Breast epithelium (tissue), 3 donors: ENCODE results near the gene LDLRAD4.

Experiments used
- POLR2A ChIP-seq: fragments of 450-650 bp; IDR thresholded peaks from one replicate; pipeline ENCODE4 v1.6.1; 2016; ENCODE audit warnings: antibody characterized with exemption, mild to moderate bottlenecking, moderate library complexity
- POLR2AphosphoS5 ChIP-seq, 3 donors: sonication (generic); formaldehyde crosslinking; IDR thresholded peaks; one replicate each; pipeline ENCODE4 v1.6.1; 2017; ENCODE audit warnings: antibody characterized with exemption in 3 of 3
- TF ChIP-seq, protein P1 (sequence below), 3 donors: fragments of 450-650 bp; IDR thresholded peaks; one replicate each; pipeline ENCODE4 v1.5.1; 2016 to 2017; ENCODE audit warnings: antibody characterized with exemption in 3 of 3, mild to moderate bottlenecking in 3 of 3, moderate library complexity in 3 of 3

DNA sequence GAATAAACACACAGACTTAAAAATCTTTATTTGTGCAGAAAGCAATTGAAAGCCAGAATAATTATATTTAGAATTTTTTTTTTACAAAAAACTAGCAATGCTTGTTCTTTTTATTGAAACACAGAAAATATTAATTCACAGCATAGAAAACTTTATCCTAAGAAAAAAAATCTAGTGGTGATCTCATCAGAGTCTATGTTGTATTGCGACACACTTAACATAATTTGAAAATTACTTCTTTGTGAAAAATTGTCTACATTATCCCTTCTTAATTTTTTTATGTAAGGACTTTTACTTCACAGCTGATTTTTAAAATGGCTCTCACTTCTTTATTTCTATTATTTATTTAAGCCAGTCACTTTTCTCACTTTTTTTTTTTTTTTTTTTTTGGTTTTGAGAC is 103.4 kb downstream of the LDLRAD4 start:
- TF ChIP-seq, protein P1, sequence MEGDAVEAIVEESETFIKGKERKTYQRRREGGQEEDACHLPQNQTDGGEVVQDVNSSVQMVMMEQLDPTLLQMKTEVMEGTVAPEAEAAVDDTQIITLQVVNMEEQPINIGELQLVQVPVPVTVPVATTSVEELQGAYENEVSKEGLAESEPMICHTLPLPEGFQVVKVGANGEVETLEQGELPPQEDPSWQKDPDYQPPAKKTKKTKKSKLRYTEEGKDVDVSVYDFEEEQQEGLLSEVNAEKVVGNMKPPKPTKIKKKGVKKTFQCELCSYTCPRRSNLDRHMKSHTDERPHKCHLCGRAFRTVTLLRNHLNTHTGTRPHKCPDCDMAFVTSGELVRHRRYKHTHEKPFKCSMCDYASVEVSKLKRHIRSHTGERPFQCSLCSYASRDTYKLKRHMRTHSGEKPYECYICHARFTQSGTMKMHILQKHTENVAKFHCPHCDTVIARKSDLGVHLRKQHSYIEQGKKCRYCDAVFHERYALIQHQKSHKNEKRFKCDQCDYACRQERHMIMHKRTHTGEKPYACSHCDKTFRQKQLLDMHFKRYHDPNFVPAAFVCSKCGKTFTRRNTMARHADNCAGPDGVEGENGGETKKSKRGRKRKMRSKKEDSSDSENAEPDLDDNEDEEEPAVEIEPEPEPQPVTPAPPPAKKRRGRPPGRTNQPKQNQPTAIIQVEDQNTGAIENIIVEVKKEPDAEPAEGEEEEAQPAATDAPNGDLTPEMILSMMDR (IDR thresholded peaks at IDR 0.05): no peak
- no peak for TF ChIP-seq POLR2A
- no peak for TF ChIP-seq POLR2AphosphoS5 (IDR thresholded peaks at IDR 0.05)
